ENCODE measurements around the gene ACAA1. TPM values are rescaled to one million over a fixed set of nuclear protein-coding genes. Genes with fewer than 3 reads are reported as not detected.
"Not testable (repeated sequence)": the region's sequence is repeated elsewhere in the genome, so short reads cannot be mapped to it uniquely, and the experiment has no call there.

The ACAA1 gene
- total RNA-seq, 1 donor: 43.1 TPM

DNA sequence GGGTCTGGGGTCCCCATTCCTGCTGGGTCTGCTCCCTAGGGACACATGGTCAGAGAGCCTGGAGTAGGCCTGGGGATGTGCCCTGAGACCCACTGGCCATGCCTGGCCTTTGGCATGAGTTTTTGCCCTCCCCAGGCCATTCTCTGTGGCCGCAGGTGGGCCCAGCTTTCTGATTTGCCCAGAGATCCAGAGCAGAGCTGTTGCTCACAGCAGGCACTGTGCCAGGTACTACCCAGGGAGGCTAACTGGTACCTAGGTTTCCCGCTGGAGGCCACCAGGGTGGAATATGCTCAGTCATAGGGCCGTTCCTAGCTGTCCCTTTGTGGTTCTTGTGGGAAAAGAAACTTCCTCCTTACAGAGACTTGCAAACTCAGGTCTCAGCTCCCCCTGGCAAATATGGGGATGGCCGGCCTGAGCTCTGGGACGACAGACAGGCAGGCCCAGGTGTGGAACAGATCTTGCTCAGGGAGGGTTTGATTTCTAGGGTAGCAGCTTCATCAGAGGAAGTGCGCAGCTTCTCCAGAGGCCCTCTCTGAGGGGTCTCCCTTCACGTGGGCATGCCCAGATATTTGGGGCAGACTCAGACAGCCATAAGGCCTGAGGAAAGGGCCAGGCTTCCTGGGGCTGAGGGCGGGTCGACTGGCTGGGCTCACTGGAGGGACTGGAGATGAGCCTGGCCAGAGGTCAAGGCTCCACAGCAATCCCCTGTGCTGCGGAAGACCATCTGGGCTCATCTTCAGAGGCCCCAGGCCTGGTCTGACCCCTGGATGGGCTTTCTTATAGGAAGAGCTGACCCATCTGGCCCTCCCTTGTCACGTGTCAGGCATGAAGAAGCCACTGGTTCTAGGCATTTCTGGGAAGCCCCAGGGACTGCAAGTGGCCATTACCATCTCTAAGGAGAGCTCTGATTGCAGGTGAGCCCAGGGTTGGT is 28.0 kb downstream of the ACAA1 start:
- peak in 2 of 3 donors; percentile 64 to 67 for DNase-seq (ENCODE audit: low read depth in 2 of 3, low spot score in 2 of 3)

DNA sequence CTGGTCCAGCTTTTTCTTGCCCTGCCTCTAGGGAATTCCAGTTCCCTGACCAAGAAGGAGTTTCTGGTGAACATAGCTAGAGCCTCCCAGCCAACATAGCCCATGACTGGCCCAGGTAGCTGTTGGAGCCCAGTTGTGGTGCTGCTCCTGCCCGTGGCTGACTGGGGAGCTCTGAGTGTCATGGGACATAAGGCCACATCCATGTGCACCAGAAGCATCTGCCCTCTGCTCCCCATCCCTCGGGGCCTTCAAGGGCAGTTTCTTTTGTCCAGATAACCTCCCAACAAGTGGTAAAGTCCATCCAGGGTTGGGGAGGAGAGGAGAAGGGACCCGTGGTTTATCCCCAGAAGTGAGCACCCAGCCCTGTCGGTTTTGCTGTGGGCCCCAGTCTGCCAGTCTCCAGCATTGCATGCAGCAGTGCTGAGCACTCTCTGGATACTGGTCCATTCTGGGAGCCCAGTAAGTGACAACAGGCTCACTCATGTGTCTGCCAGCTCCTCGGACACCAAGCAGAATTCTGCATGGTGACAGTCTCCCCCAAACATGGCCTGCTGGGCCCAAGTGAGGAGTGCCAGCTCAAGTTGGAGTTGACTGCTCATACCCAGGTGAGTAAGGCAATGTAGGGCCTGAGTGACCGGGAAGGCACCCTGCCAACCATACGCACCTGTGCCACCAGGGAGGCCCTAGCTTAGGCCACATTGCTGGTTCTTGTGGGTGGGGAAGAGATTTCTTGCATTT is 28.8 kb downstream of the ACAA1 start:
- no peak for DNase-seq (ENCODE audit: low read depth in 2 of 3, low spot score in 2 of 3)

DNA sequence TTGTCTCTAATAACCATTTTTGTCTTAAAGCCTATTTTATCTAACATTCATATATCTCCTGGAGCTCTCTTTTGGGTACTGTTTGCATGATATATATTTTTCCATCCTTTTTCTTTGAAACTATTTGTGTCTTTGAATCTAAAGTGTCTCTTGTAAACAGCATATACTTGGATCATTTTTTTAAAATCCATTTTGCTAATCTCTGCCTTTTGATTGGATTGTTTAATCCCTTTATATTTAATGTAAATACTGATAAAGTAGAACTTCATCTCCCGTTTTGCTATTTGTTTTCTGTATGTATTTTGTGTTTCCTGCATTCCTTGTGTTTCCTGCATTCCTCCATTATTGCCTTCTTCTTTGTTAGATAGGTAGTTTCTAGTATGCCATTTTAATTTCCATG is 31.4 kb downstream of the ACAA1 start:
- no peak for DNase-seq (ENCODE audit: low read depth in 2 of 3, low spot score in 2 of 3)

DNA sequence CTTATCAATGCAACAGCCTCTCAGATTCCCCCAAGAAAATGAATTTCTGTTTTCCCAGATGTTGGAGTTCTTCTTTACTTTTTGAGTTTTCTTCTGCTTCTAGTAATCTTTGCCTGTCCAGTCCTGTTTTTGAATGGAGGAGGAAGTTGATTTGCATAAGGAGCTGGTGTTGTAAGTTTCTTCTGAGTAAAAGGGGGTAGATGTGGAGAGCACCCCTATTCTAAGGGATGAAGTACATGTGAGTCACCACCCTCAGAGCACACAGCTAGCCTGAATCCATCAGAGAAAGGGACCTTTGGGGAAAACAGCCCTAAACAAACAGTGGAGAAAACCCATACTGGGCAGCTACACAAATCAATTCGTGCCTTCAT is 34.5 kb downstream of the ACAA1 start:
- no peak for DNase-seq (ENCODE audit: low read depth in 2 of 3, low spot score in 2 of 3)

DNA sequence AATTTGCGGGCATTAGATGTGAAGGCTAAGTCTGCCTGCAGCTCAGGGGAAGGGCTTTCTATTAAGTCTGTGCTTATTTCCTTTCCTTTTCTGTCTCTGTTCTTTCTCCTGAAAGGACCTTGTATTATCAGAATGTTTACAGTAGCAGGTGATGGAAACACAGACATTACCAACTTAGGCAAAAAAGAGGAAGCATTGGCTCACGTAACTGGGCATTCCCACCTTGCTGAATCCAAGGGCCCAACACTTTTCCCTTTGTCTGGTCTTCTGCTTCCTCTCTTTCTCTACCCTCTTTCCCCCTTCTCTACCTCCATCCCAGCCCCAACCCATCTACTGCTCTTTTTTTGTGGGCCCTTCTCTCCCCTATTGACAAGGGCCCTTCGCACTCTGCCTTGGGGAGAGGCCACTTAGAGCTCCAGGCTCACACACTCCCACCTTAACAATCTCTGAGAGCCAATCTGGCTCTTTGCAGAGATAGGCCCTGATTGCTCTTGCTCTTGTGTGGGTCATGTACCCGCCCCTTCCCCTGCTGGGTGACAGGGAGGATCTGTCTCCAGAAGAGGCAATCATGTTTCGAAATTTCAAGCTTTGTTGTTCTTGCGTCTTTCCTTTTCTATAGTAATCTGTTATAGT is 35.0 kb downstream of the ACAA1 start:
- DNase-seq (ENCODE audit: low read depth in 2 of 3, low spot score in 2 of 3): no peak

DNA sequence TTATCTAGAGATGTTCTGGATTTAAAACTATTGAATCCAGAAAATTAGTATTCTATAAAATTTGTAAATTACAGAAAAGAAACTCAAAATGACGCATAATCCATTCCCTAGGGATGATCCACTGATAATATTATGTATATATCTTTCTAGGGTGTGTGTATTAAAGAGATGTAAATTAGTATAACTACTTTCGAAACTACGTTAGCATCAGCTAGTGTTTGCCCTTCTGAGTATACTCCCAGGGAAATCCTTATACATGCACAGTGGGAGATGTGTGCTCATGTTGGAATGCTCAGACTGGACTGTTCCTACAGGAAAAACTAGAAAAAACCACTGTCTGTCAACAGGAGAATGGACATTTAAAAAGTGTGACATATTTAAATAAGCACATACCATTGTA is 36.4 kb downstream of the ACAA1 start:
- DNase-seq (ENCODE audit: low read depth in 2 of 3, low spot score in 2 of 3): no peak

DNA sequence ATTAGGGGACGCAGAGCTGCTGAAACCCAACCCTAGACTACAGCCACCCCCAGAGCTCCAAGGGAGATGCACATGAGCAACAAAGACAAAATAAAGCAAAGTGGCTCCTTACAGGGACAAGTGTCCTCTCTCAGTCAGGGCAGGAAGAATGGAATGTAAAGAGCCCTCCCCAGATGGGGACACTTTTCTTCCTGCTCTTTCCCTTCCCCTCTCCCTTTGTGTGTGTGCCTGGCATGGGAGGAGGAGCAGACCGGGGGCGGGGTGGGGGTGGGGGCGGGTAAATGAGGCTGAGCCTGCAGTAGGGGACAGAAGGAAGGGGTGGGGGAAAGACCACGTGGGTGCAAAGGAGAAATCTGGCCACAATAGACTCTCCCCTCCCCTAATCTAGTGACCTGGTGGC is 37.4 kb downstream of the ACAA1 start:
- no peak for DNase-seq (ENCODE audit: low read depth in 2 of 3, low spot score in 2 of 3)

DNA sequence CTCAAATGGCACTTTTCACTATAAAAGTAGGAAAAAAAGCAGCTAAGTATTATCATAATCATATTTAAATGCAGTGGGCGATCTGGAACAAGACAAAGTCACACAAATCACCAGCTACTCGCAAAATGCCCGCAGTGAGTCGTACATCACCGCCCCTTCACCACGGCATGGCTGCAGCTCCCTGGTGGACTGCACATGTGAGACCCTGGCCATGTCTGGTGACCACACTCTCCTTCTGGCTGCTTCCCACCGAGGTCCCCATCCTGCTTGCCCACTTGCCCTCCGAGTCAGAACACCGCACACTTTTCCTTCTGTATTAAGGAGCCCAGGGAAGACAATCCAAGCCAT is 38.6 kb downstream of the ACAA1 start:
- DNase-seq (ENCODE audit: low read depth in 2 of 3, low spot score in 2 of 3): no peak

DNA sequence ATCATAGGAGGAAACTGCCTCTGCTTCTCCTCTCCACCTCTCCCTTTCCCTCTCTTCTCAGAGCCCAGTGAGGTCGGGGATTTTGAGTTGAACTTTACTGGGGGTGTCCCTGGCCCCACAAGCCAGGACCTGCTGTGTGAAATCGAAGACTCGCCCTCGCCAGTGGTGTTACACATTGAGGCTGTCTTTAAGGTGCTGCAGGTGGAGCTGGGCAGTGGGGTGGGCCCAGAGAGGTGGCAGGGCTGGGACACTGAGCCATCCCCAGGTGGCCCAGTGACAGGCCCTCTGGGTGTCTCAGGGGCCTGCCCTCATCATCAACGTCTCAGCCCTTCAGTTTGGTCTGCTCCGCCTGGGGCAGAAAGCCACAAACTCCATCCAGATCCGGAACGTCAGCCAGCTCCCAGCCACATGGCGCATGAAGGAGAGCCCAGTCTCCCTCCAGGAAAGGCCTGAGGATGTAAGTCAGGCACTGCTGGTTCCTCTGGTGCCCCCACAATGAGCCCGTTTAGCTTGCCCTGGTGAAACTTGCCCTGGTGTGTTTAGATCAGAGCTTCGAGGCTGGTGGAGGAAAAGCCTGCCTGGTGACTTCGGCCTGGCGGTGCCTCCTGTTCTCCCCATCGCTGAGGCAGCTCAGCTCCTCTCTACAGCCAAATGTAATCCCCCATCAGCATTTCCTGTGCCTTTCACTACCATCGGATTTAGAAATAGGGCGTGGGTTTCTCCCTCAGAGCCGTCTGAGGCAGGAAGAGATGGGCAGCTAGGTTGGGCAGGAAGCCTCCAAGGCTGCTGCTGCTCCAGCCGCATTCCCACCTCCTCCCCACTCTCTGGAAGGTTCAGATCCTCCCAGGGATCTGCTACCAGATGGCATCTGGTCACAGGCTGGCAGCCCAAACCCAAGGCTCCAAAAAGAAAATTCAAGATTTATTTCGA is 39.2 kb downstream of the ACAA1 start:
- no peak for DNase-seq (ENCODE audit: low read depth in 2 of 3, low spot score in 2 of 3)

DNA sequence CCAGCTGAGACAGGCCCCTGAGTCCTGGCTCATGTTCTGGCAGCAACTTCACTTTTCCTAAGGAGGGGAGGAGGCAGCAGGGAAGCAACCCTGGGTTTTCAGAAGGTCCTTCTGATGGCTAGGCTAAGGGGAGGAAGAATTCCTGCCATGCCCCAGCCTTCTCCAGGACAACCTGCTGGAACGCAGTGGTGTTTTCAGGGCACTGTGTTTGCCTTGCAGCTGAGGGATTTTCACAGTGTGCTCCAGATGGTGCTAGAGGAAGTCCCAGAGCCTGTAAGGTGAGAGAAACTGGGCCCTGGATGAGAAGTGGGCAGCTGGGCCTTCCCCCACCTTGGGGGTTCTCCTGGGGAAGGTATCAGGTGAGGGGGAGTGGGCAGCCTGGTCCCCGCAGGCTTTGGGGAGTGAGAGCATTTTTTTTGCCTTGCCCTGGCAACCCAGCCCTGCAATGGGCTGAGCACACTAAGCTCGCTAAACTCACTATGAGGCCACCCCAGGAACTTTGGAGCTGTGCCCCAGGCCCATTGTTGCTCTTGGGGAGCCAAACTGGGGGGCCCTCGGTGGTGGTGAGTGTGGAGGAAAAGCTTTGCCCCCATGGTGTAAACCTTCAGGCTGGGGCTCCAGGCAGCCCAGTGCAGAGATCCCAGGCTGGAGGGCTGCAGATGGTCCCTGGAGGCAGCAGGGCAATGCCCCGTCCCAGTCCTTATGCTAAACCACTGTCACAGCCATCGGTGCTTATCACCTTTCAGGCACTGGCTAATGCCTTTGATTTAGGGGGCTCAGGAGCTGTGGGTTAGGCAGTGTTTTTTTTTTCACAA is 41.1 kb downstream of the ACAA1 start:
- no peak for DNase-seq (ENCODE audit: low read depth in 2 of 3, low spot score in 2 of 3)

DNA sequence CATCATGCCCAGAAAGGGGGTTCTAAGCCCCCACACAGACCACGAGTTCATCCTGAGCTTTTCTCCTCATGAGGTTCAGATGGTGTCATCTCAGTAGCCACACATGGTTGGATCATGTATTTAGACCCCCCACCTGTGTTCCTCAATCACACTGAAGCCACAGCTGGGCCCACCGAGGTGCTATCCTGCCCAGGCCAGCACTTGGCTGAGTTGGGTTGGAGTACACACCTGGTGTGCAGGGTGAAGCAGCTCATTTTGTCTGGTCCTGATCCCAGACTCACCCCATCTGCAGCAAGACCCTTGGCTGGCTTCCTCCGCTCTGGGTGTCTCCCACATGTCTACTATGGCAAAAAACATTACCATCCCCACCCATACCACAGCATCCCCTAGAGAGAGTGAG is 41.9 kb downstream of the ACAA1 start:
- DNase-seq (ENCODE audit: low read depth in 2 of 3, low spot score in 2 of 3): no peak

DNA sequence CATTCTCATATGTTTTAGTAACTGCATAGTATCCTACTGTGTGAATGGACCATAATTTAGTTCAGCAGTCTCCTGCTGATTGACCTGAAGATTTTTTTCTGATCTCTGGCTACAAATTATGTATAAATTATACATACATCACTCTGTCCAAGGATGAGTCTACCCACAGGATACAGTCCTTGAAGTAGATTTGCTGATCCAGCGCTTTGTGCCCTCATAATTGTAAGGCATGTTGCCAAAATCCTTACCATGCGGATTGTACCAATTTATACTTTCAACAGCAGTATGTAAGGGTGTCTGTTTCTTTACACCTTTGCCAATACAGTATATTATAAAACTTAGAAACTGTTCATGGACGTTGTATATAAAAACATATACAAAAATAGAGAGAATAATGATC is 46.5 kb downstream of the ACAA1 start:
- no peak for DNase-seq (ENCODE audit: low read depth in 2 of 3, low spot score in 2 of 3)

DNA sequence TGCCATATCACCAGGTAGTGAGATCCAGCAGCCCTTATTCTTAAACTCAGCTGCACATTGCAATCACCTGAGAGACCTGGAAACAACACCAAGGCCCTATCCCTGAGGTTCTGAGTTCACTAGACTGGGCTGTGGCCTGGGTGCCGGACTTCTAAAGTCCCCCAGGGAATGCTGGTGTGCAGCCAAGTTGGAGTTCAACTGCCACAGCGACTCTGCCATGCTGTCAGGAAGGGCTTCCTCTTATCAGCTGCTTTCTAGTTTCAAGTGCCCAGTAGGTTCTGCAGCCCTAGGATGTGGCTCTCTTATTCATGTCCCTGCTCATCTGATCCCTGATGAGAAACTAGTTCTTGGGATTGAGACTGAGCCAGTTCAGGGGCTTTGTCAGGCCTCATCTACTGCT is 47.8 kb downstream of the ACAA1 start:
- DNase-seq (ENCODE audit: low read depth in 2 of 3, low spot score in 2 of 3): no peak

DNA sequence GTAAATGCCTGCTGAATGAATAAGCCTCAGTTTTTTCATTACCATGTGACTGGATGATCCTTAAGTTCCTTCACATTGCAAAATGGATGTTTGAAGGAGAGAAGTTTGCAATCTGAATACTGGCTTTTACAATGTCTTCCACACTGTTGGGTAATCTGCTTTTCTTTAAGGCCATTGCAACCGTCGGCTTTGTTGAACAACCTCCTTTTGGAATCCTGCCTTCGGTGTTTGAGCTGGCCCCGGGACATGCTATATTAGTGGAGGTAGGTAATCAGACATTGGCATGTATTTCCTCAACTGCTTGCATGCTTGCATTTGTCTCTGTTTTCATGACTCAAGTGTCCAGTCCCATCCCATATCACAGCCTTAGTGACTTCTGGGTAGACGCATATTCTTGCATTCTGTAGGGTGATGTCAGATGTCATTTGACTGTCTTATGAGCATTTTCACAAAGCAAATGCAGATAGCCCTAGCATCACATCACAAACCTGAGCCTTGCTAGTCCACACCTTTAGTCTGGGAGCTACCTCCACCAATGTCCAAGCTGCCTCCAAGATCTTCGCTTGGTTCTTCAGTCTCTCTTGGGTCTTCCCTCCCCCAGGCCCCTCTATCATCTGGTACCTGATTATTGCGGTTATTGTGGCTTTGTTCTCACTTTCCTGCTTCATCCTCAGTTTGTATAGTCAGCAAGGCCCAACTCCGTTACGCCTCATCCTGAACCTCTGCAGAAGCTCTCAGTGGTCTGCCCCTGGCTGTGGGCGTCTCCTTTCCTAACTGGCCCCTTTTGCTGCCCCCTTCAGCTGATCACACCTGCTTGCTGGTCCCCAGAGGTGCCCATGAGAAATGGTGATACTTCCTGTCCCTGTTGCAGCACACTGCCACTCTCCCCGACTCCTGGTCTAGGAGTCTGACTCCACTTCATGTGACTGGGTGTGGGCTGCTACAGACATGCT is 48.5 kb downstream of the ACAA1 start:
- DNase-seq (ENCODE audit: low read depth in 2 of 3, low spot score in 2 of 3): no peak

DNA sequence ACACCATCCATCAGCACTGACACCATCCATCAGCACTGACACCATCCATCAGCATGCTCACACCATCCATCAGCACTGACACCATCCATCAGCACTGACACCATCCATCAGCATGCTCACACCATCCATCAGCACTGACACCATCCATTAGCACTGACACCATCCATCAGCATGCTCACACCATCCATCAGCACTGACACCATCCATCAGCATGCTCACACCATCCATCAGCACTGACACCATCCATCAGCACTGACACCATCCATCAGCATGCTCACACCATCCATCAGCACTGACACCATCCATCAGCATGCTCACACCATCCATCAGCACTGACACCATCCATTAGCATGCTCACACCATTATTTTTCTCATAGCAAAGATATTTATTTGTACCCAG is 49.6 kb downstream of the ACAA1 start:
- DNase-seq (ENCODE audit: low read depth in 2 of 3, low spot score in 2 of 3): not testable (repeated sequence)

DNA sequence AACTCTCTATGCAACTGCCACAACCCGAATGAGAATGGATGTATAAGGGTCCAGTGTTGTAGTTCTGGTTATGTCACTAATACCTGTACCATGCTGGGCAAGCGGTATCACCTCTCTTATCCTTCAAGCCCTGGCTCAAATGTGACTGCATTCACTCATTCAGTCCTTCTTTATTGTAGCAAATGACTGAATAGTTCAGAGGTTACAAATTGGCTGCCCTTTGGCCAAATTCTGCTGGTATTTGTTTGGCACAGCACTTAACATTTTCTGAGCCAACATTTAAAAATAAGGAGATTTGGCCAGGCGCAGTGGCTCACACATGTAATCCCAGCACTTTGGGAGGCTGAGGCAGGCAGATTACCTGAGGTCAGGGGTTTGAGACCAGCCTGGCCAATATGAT is 50.4 kb downstream of the ACAA1 start:
- DNase-seq (ENCODE audit: low read depth in 2 of 3, low spot score in 2 of 3): no peak

DNA sequence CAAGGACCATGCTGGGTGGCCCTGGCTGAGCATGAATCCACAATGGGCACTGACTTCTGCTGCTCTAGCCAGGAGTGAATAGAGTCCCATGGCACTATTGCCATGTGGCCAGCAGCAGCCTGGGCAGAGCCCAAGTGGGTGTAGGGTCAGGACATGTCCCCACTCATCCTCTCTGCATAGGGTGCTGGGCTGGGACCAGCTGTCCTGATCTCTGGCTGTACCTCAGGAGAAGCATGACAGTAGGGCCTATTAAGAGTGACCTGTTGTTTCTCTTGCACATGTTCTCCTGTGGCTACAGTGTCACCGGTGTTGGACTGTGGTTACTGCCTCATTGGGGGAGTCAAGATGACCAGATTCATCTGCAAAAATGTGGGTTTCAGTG is 51.0 kb downstream of the ACAA1 start:
- no peak for DNase-seq (ENCODE audit: low read depth in 2 of 3, low spot score in 2 of 3)

DNA sequence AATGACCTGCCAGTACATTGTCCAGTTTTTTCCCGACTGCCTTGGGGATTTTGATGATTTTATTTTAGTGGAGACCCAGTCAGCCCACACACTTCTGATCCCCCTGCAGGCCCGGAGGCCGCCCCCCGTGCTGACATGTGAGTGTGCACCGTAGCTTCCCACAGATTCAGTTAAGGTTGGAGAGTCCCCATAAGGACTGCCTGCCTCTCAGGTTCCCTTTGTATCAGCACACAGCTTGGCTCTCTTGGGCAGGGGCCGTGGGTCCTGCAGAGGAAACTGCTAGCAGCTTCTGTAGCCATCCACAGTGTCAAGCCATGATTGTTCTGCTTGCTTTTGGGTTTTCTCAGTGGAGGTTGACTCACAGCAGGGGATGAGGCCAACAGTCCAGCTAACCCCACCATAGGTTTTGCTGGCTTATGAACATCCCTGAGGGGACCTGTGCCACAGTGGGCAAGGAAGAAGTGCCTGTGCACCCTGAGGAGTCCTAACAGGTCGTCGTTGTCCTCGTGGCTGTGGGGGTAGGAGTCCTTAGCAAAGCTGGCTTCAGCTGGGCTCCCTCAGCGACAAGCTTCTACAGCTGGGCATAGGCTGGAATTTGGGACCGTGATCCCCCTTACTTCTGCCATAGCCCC is 51.5 kb downstream of the ACAA1 start:
- no peak for DNase-seq (ENCODE audit: low read depth in 2 of 3, low spot score in 2 of 3)
